HEK293T (cell line): ENCODE data around the gene EED.
"Not testable (repeated sequence)": the region's sequence is repeated elsewhere in the genome, so short reads cannot be mapped to it uniquely, and the experiment has no call there.

Experiments used
- CTCF ChIA-PET: fragments of 350-600 bp; formaldehyde crosslinking; extraction: SDS; loops from one replicate; lab custom pipeline; 2021; ENCODE audit warnings: antibody characterized with exemption, inconsistent platforms; lab: Yijun Ruan, JAX
- POLR2A ChIA-PET: fragments of 350-600 bp; formaldehyde crosslinking; extraction: SDS; loops from one replicate; lab custom pipeline; 2020; ENCODE audit warnings: antibody characterized with exemption, inconsistent platforms; lab: Yijun Ruan, JAX
- DNase-seq: peaks from one replicate; pipeline ENCODE4 v3.0.0; 2012; ENCODE audit warnings: mixed read lengths; ENCODE audit errors: extremely low spot score
- ARNT ChIP-seq: fragments of 450-650 bp; IDR thresholded peaks from 2 replicates; pipeline ENCODE4 v1.6.1; 2017; ENCODE audit warnings: mild to moderate bottlenecking
- BHLHE40 ChIP-seq: fragments of 450-650 bp; IDR thresholded peaks from 2 replicates; pipeline ENCODE4 v1.6.1; 2016; ENCODE audit warnings: mild to moderate bottlenecking, moderate library complexity, borderline replicate concordance
- CTBP1 ChIP-seq: fragments of 450-650 bp; IDR thresholded peaks from 2 replicates; pipeline ENCODE4 v1.6.1; 2016; ENCODE audit warnings: borderline replicate concordance
- ELF4 ChIP-seq: fragments of 450-650 bp; IDR thresholded peaks from 2 replicates; pipeline ENCODE4 v1.6.1; 2017; ENCODE audit warnings: antibody characterized with exemption
- FOXA1 ChIP-seq: fragments of 450-650 bp; IDR thresholded peaks from 2 replicates; pipeline ENCODE4 v1.6.1; 2016; ENCODE audit warnings: mild to moderate bottlenecking
- FOXK2 ChIP-seq: fragments of 450-650 bp; IDR thresholded peaks from 2 replicates; pipeline ENCODE4 v1.6.1; 2016; ENCODE audit warnings: mild to moderate bottlenecking
- FOXM1 ChIP-seq: fragments of 450-650 bp; IDR thresholded peaks from 2 replicates; pipeline ENCODE4 v1.6.1; 2017; ENCODE audit warnings: mild to moderate bottlenecking, borderline replicate concordance
- HDGF ChIP-seq: fragments of 450-650 bp; IDR thresholded peaks from 2 replicates; pipeline ENCODE4 v1.6.1; 2017; ENCODE audit warnings: antibody characterized with exemption, borderline replicate concordance
- L3MBTL2 ChIP-seq: fragments of 450-650 bp; conservative IDR thresholded peaks from 2 replicates; pipeline ENCODE4 v1.6.1; 2016; ENCODE audit warnings: mild to moderate bottlenecking
- LEF1 ChIP-seq: fragments of 450-650 bp; IDR thresholded peaks from 2 replicates; pipeline ENCODE4 v1.6.1; 2017; ENCODE audit warnings: mild to moderate bottlenecking, borderline replicate concordance
- NFRKB ChIP-seq: fragments of 450-650 bp; IDR thresholded peaks from 2 replicates; pipeline ENCODE4 v1.6.1; 2016; ENCODE audit warnings: mild to moderate bottlenecking, moderate library complexity
- PKNOX1 ChIP-seq: fragments of 450-650 bp; IDR thresholded peaks from 2 replicates; pipeline ENCODE4 v1.6.1; 2016
- SP1 ChIP-seq: fragments of 450-650 bp; IDR thresholded peaks from 2 replicates; pipeline ENCODE4 v1.6.1; 2017
- SUZ12 ChIP-seq: fragments of 450-650 bp; IDR thresholded peaks from 2 replicates; pipeline ENCODE4 v1.6.1; 2016; ENCODE audit warnings: mild to moderate bottlenecking
- TARDBP ChIP-seq: fragments of 450-650 bp; IDR thresholded peaks from 2 replicates; pipeline ENCODE4 v1.6.1; 2016
- ZNF384 ChIP-seq: fragments of 450-650 bp; IDR thresholded peaks from 2 replicates; pipeline ENCODE4 v1.6.1; 2016

EED gene

GRCh38 chr11:86219311-86220193 is 25.0 kb upstream of the EED start:
- POLR2A ChIA-PET, result no interaction called here
- CTCF ChIA-PET, result no interaction called here
- TF ChIP-seq FOXA1 (no peak), L3MBTL2 (no peak), SP1 (no peak), ZNF384 (no peak), TARDBP (no peak), FOXK2 (no peak)
- DNase-seq, result no peak

DNA sequence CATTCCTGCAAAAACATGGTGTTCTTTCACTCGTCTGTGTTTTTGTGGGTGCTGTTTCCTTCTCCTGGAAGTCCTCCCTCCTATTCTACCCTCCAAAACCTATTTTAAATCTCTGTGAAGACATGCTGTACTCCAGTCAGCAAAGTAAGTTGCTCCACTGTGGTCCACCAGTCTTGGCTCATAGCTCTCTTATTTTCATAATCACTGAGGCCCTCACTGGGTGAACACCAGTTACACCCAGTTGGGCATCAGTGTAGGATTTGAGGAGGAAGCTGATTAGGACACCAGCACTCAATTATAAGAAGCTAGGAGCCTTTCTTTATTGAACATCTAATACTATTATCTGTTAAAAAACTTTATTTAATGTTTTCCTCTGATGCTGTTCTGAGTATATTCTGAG is 23.9 kb upstream of the EED start:
- DNase-seq, result no peak
- ChIA-PET CTCF (no interaction called here), POLR2A (no interaction called here)

DNA sequence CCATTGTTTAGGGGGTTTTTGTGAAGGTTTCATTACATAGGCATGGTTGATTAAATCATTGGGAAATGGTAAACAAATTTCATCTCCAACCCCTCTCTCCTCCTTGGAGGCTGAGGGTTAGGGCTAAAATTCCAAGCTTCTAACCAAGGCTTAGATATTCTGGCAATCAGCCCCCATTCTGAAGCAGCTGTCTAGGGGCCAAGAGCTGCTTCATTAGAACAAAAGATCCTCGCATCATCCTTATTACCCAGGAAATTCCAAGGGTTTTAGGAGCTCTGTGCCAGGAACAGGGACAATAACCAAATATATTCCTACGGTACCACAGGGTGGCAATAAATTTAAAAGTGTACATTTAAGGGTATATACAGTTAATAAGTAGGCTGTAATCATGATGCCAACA is 22.5 kb upstream of the EED start:
- ChIA-PET CTCF (no interaction called here), POLR2A (no interaction called here)
- DNase-seq, result no peak
- TF ChIP-seq PKNOX1 (no peak), FOXA1 (no peak), NFRKB (no peak), FOXK2 (no peak)

More for the DNA sequence above, 23.9 kb upstream of the EED start:
- TF ChIP-seq ZNF384, result no peak
- TF ChIP-seq LEF1, result no peak
- no peak for TF ChIP-seq BHLHE40
- TF ChIP-seq TARDBP, result no peak
- no peak for TF ChIP-seq PKNOX1

- CTCF ChIA-PET, result interaction anchor here (0.9 kb wide), 1 partner anchor 31 kb away, joined by 3 read pairs; no protein-coding TSS in a partner anchor
- DNase-seq, POLR2A ChIA-PET: not testable (repeated sequence)
Measured at GRCh38 chr11:86224575-86224974, 20.0 kb upstream of the EED start.

- POLR2A ChIA-PET, DNase-seq, CTCF ChIA-PET: not testable (repeated sequence)
Measured at GRCh38 chr11:86225344-86225743, 19.2 kb upstream of the EED start.

DNA sequence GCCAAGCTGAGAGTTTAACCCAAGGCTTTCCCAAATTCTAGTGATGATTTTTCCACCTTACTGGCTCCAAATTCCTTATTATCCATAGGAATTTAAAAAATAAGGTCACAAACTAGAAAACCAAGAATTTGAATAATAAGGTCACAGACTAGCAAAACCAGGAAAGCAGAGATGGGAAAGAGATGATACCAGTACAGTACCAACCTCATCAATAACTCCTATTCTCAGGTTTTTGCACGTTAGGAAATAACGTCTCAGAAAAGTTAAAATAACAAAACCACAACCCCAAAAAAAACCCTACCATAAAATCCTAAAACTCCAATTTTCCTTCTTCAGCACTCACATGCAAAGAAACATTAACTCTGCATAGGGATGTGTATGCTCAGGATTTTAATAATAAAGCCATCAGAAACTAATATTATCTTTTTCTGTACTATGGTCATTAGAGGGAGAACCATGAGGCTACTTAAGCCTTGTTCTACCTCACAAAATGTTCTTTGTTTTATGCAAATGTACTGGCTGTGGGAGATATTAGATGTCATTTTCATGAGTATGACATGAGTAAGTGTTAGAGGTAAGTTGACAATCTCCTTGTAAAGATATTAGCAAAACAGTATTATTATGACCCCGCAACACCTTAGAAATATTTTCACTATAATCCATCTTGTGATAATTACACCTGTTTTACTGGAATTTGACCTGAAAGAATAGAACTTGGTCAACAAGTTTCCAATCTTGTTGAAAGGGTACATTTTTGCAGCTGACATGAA is 16.1 kb upstream of the EED start:
- DNase-seq, result no peak
- ChIA-PET POLR2A (no interaction called here), CTCF (no interaction called here)
- no peak for TF ChIP-seq BHLHE40
- TF ChIP-seq NFRKB, result no peak
- TF ChIP-seq ARNT, result no peak
- TF ChIP-seq L3MBTL2, result no peak
- no peak for TF ChIP-seq FOXK2
- TF ChIP-seq SP1, result no peak
- TF ChIP-seq FOXM1, result no peak
- TF ChIP-seq TARDBP, result no peak

- DNase-seq, POLR2A ChIA-PET: not testable (repeated sequence)
- CTCF ChIA-PET, result interaction anchor here (1.4 kb wide), 1 partner anchor 11 kb away, joined by 3 read pairs; no protein-coding TSS in a partner anchor
Measured at GRCh38 chr11:86229039-86229330, 15.6 kb upstream of the EED start.

- no peak for DNase-seq
- TF ChIP-seq ARNT (no peak), CTBP1 (no peak), SP1 (no peak), ZNF384 (no peak), FOXK2 (no peak), BHLHE40 (no peak), FOXA1 (no peak), HDGF (no peak), NFRKB (no peak), ELF4 (no peak), SUZ12 (no peak)
- ChIA-PET CTCF (interaction anchor here (1.4 kb wide), 1 partner anchor 12 kb away, joined by 3 read pairs; no protein-coding TSS in a partner anchor), POLR2A (interaction anchor here (0.8 kb wide), 1 partner anchor 15 kb away, joined by 3 read pairs; the partner anchor contains the start of gene EED)
Measured at GRCh38 chr11:86230179-86230804, 14.3 kb upstream of the EED start.
